ENCODE results near the gene MYOF.

DNA sequence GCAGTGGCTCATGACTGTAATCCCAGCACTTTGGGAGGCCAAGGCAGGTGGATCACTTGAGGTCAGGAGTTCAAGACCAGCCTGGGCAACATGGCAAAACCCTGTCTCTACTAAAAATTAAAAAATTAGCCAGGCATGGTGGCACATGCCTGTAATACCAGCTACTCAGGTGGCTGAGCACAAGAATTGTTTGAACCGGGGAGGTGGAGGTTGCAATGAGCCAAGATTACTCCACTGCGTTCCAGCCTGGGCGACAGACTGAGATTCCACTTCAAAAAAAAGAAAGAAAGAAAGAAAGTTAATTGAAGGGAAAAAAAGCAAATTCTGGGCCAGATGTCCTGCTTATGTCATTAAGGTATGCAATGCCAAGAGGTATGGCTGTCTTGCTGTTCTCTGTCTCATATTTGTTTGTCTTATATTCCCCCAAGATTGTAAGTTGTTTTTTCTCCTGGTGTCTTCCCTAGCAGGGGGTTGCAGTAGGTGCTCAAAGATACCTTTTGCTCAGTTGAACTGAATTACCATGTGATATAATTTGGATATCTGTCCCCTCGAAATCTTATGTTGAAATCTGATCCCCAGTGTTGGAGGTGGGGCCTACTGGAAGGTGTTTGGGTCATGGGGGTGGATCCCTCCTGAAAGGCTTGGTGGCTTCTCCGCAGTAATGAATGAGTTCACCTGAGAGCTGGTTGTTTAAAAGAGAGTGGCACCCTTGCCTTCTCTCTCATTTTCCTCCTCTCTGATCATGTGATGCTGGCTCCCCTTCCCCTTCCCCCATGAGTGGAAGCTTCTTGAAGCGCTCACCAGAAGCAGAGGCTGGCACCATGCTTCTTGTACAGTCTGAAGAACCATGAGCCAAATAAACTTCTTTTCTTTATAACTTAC is 60.9 kb downstream of the MYOF start:
- TF ChIP-seq, protein P1, sequence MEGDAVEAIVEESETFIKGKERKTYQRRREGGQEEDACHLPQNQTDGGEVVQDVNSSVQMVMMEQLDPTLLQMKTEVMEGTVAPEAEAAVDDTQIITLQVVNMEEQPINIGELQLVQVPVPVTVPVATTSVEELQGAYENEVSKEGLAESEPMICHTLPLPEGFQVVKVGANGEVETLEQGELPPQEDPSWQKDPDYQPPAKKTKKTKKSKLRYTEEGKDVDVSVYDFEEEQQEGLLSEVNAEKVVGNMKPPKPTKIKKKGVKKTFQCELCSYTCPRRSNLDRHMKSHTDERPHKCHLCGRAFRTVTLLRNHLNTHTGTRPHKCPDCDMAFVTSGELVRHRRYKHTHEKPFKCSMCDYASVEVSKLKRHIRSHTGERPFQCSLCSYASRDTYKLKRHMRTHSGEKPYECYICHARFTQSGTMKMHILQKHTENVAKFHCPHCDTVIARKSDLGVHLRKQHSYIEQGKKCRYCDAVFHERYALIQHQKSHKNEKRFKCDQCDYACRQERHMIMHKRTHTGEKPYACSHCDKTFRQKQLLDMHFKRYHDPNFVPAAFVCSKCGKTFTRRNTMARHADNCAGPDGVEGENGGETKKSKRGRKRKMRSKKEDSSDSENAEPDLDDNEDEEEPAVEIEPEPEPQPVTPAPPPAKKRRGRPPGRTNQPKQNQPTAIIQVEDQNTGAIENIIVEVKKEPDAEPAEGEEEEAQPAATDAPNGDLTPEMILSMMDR (IDR thresholded peaks at IDR 0.05) = no peak
- no peak for TF ChIP-seq ZFX (IDR thresholded peaks at IDR 0.05; ENCODE audit: borderline replicate concordance)
